HG03108 (cell line): ENCODE results near the gene NCK1.
A peak's percentile ranks its signal among the peaks of the same experiment; 100 is the strongest.
"Not testable (repeated sequence)": the region's sequence is repeated elsewhere in the genome, so short reads cannot be mapped to it uniquely, and the experiment has no call there.

Experiments
- ATAC-seq: cut with Tn5 transposase; IDR thresholded peaks from one replicate; pipeline ENCODE4 v1.9.1; 2021; ENCODE audit warnings: moderate library complexity; ENCODE audit not compliant: unreplicated experiment

Gene NCK1

GRCh38 chr3:136862617-136863322 is 762 bp downstream of the NCK1 start:
- peak; percentile 4 for ATAC-seq

DNA sequence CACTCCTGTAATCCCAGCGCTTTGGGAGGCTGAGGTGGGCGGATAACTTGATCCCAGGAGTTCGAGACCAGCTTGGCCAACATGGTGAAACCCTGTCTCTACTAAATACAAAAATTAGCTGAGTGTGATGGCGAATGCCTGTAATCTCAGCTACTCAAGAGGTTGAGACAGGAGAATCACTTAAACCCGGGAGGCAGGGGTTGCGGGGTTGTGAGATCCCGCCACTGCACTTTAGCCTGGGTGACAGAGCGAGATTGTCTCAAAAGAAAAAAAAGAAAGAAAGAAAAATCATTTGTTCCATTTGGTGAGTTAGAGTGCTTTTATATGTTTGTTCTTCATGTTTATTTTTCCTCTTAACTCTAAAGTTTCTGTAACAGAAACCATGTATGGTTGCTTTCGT is 7.3 kb downstream of the NCK1 start:
- no peak for ATAC-seq

GRCh38 chr3:136872258-136872657 is 10.2 kb downstream of the NCK1 start:
- not testable (repeated sequence) for ATAC-seq

- not testable (repeated sequence) for ATAC-seq
These were observed 17.5 kb downstream of the NCK1 start for GRCh38 chr3:136879510-136879909.

GRCh38 chr3:136882571-136882970 is 20.6 kb downstream of the NCK1 start:
- ATAC-seq, result no peak

DNA sequence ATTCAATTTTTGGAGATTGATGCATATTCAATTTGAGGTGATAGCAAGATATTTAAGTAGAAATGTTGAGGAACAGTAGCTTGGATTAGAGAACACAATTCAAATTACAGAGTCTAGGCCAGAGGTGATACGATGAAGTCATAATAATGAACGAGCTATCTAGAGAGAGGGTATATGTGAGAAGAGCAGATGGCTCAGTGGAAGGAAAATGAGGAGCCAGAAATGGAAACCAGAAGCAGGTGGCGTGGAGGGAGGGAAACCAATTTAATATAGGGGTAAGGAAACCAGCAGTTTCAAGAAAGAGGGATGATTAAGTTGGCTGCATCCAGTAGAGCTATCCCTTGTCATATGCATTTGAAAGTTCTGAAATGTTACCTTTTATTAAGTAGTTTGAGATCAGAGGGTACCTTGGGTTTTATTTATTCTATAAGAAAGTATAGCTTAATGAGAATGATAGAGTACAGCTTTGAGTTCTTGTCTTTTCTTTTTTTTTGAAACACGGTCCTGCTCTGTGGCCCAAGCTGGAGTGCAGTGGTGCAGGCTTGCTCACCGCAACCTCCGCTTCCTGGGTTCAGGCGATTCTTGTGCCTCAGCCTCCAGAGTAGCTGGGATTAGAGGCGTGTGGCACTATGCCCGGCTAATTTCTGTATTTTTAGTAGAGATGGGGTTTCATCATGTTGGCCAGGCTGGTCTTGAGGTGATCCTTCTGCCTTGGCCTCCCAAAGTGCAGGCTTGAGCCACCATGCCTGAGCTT is 22.1 kb downstream of the NCK1 start:
- no peak for ATAC-seq

- no peak for ATAC-seq
These were observed 23.6 kb downstream of the NCK1 start for GRCh38 chr3:136885357-136886213.

DNA sequence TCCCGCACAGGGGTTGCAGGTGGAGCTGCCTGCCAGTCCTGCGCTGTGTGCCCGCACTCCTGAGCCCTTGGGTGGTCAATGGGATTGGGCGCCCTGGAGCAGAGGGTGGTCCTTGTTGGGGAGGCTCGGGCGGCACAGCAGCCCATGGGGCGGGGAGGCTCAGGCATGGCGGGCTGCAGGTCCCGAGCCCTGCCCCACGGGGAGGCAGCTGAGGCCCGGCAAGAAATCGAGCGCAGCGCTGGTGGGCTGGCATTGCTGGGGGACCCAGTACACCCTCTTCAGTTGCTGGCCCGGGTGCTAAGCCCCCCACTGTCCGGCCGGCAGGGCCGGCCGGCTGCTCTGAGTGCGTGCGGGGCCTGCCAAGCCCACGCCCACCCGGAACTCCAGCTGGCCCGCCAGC is 27.9 kb downstream of the NCK1 start:
- ATAC-seq, result no peak

DNA sequence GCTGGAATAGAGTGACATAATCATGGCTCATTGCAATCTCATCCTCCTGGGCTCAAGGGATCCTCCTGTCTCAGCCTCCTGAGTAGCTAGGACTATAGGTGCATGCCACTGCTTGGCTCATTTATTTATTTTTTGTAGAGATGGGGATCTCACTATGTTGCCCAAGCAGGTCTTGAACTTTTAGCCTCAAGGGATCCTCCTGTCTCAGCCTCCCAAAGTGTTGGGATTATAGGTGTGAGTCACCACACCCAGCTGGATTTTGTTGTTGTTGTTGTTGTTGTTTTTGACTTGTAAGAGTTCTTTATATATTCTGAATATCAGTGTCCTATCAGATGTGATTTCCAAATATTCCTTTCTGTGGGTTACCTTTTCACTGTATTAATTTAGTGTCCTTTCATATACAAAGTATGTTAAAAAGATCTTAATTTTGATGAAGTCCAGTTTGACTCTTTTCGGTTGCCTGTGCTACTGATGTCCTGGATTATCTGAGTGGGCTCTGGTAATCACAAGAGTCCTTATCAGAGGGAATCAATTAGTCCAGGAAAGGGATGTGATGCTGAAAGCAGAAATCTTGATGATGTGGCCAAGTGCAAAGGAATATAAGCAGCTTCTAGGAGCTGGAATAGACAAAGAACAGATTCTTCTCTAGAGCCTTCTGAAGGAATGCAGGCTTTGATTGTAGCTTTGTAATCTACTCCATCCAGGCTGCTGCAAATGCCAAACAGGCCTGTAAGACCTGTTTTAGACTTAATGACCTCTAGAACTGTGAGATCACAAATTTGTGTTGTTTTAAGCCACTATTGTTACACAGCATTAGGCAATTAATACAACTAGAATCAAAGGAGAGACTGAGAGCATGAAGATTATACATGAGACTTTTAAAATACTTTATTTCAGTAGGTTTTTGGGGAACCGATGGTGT is 30.2 kb downstream of the NCK1 start:
- no peak for ATAC-seq

DNA sequence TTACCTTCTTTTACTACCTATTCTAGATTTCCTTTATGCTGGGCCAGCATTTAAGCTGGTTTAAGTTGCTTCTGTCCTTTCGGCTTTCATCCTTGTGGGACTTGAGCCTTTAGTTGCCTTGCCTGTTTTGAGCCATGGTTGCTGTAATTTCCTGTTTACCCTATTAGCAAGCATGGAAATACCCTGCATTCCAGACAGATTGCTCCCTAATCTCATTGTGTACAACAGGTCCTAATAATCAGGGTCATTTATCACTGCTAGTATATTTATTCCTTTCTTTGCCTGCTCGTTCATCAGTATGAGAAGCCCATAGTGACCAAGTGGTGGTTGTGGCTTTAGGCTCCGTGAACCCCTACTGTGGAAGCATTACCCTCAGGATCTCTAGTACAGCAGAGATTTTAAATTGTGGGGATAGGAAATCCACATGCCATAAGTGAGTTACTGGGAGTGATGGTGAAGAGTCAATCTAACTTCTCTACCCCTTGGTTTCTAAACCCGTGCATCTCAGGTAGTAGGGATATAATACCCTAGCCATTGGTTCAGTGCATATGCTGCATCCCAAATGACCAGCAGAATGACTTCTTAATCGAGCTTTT is 31.9 kb downstream of the NCK1 start:
- no peak for ATAC-seq

DNA sequence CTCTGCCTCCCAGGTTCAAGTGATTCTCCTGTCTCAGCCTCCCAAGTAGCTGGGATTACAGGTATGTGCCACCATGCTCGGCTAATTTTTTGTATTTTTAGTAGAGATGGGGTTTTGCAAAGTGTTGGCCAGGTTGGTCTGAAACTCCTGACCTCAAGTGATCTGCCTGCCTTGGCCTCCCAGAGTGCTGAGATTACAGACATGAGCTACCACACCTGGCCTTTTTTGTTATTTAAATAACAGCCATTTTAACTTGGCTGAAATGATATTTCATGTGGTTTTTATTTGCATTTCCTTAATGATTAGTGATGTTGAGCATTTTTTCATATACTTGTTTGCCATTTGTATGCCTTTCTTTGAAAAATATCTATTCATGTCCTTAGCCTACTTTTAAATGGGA is 35.2 kb downstream of the NCK1 start:
- not testable (repeated sequence) for ATAC-seq

GRCh38 chr3:136898549-136898948 is 36.5 kb downstream of the NCK1 start:
- no peak for ATAC-seq

GRCh38 chr3:136898954-136899353 is 36.9 kb downstream of the NCK1 start:
- no peak for ATAC-seq

GRCh38 chr3:136899622-136900158 is 37.7 kb downstream of the NCK1 start:
- ATAC-seq, result no peak

GRCh38 chr3:136900694-136901093 is 38.7 kb downstream of the NCK1 start:
- not testable (repeated sequence) for ATAC-seq

DNA sequence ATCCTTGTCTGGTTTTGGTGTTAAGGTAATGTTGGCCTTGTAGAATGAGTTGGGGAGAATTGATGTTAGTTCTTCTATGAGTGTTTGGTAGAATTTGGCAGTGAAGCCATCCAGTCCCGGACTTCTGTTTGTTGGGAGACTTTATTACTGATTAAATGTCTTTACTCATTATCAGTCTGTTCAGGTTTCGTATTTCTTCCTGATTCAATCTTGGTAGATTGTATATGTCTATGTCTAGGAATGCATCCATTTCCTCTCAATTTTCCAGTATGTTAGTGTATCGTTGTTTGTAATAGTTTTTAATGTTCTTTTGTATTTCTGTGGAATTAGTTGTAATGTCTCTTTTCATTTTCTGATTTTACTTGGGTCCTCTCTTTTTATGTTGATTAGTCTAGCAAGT is 39.4 kb downstream of the NCK1 start:
- no peak for ATAC-seq

DNA sequence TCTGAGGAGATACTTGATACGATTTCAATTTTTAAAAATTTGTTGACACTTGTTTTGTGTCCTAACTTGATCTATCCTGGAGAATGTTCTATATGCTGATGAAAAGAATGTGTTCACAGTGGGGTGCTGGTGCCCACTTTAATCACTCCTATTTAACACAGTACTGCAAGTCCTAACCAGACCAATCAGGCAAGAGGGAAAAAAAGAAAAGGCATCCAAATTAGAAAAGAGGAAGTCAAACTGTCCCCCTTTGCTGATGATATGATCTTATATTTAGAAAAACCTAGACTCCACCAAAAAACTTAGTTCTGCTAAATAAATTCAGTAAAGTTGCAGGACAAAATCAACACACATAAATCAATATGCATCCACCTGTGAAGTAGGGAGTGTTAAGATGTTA is 40.5 kb downstream of the NCK1 start:
- ATAC-seq, result not testable (repeated sequence)

- no peak for ATAC-seq
These were observed 41.9 kb downstream of the NCK1 start for GRCh38 chr3:136903899-136904298.

- ATAC-seq, result no peak
These were observed 42.7 kb downstream of the NCK1 start for GRCh38 chr3:136904746-136905145.

DNA sequence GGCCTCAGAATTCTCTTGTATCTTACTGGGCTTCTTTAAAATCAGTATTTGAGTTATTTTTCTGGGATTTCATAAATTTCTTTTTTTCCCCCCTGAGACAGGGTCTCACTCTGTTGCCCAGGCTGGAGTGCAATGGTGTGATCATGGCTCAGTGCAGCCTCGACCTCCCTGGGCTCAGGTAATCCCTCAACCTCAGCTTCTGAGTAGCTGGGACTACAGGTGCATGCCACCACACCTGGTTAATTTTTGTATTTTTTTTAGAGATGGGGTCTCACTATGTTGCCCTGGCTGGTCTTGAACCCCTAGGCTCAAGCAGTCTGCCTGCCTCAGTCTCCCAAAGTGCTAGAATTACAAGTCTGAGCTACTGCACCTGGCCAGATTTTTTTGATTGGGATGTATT is 43.5 kb downstream of the NCK1 start:
- no peak for ATAC-seq
